Glutamatergic neuron (in vitro differentiated cells): ENCODE results near the gene CHD1L. TPM values are rescaled to one million over a fixed set of nuclear protein-coding genes. Genes with fewer than 3 reads are reported as not detected.

Experiments
- DNase-seq: peaks from one replicate; pipeline ENCODE4 v3.0.0; 2022
- H3K27ac Mint-ChIP-seq: one replicate; pipeline ENCODE4 v1.8.0; 2020; ENCODE audit warnings: mild to moderate bottlenecking, mixed read lengths, inconsistent platforms; ENCODE audit not compliant: unreplicated experiment
- H3K27me3 Mint-ChIP-seq: one replicate; pipeline ENCODE4 v1.8.0; 2020; ENCODE audit warnings: mild to moderate bottlenecking, moderate library complexity, mixed read lengths, inconsistent platforms; ENCODE audit not compliant: unreplicated experiment
- H3K36me3 Mint-ChIP-seq: one replicate; pipeline ENCODE4 v1.8.0; 2020; ENCODE audit warnings: mild to moderate bottlenecking, mixed read lengths, inconsistent platforms; ENCODE audit not compliant: unreplicated experiment
- H3K4me1 Mint-ChIP-seq: one replicate; pipeline ENCODE4 v1.8.0; 2020; ENCODE audit warnings: mild to moderate bottlenecking, low read depth, mixed read lengths, inconsistent platforms; ENCODE audit not compliant: unreplicated experiment
- H3K4me3 Mint-ChIP-seq: one replicate; pipeline ENCODE4 v1.8.0; 2020; ENCODE audit warnings: mild to moderate bottlenecking, mixed read lengths, inconsistent platforms; ENCODE audit not compliant: unreplicated experiment
- H3K9me3 Mint-ChIP-seq: one replicate; pipeline ENCODE4 v1.8.0; 2020; ENCODE audit warnings: mild to moderate bottlenecking, moderate library complexity, mixed read lengths, inconsistent platforms; ENCODE audit not compliant: unreplicated experiment
- CTCF ChIP-seq: fragments of 200-600 bp; sonication (generic); IDR thresholded peaks from one replicate; pipeline ENCODE4 v1.5.0; 2021; ENCODE audit not compliant: partially characterized antibody, unreplicated experiment
- total RNA-seq: library from RNA; stranded (reverse); fragmentation: NEBNext Ultra II Directional; extraction: Animal tissue kit (Norgen Biotek cat#: 25700); gene quantifications from one replicate; pipeline ENCODE4 v1.2.1, GENCODE V29; 2021; ENCODE audit not compliant: unreplicated experiment

CHD1L gene
- total RNA-seq, 1 donor from 2014 or later = 35.2 TPM

GRCh38 chr1:147211577-147211976, 30.9 kb upstream of the CHD1L start:
- TF ChIP-seq CTCF = no peak
- Mint-ChIP-seq H3K9me3 (peaks cover 1% of the 10 kb centered on the region), H3K27me3 (no peaks in the 10 kb centered on the region), H3K4me1 (no peaks in the 10 kb centered on the region), H3K36me3 (no peaks in the 10 kb centered on the region), H3K4me3 (no peak overlapping the region), H3K27ac (no peak overlapping the region)
- no peak for DNase-seq

GRCh38 chr1:147213271-147213670, 29.2 kb upstream of the CHD1L start:
- Mint-ChIP-seq H3K4me3 (no peak overlapping the region), H3K27ac (no peak overlapping the region), H3K36me3 (no peaks in the 10 kb centered on the region), H3K4me1 (no peaks in the 10 kb centered on the region), H3K27me3 (no peaks in the 10 kb centered on the region), H3K9me3 (peaks cover 1% of the 10 kb centered on the region)
- no peak for DNase-seq
- no peak for TF ChIP-seq CTCF

GRCh38 chr1:147214325-147214724, 28.2 kb upstream of the CHD1L start:
- Mint-ChIP-seq H3K4me3 (no peak overlapping the region), H3K36me3 (no peaks in the 10 kb centered on the region), H3K27me3 (no peaks in the 10 kb centered on the region), H3K4me1 (no peaks in the 10 kb centered on the region), H3K9me3 (peaks cover 1% of the 10 kb centered on the region), H3K27ac (no peak overlapping the region)
- no peak for TF ChIP-seq CTCF
- DNase-seq = no peak

GRCh38 chr1:147214842-147215539, 27.5 kb upstream of the CHD1L start:
- DNase-seq = no peak
- Mint-ChIP-seq H3K4me3 (no peak overlapping the region), H3K9me3 (peaks cover 1% of the 10 kb centered on the region), H3K27me3 (no peaks in the 10 kb centered on the region), H3K4me1 (no peaks in the 10 kb centered on the region), H3K36me3 (no peaks in the 10 kb centered on the region), H3K27ac (no peak overlapping the region)
- TF ChIP-seq CTCF = no peak

- Mint-ChIP-seq H3K27ac (no peak overlapping the region), H3K4me1 (no peaks in the 10 kb centered on the region), H3K4me3 (no peak overlapping the region), H3K36me3 (no peaks in the 10 kb centered on the region), H3K9me3 (peaks cover 1% of the 10 kb centered on the region), H3K27me3 (no peaks in the 10 kb centered on the region)
- no peak for TF ChIP-seq CTCF
- DNase-seq = no peak
Observed at GRCh38 chr1:147215540-147215916, 27.0 kb upstream of the CHD1L start.
